Left forelimb (tissue), 1 donor: ENCODE results near the gene SP2.
"Not testable (repeated sequence)": the region's sequence is repeated elsewhere in the genome, so short reads cannot be mapped to it uniquely, and the experiment has no call there.

Experiments used
- DNase-seq: peaks from one replicate; pipeline ENCODE4 v3.0.0-alpha.2; 2018; ENCODE audit warnings: low spot score

Gene SP2

DNA sequence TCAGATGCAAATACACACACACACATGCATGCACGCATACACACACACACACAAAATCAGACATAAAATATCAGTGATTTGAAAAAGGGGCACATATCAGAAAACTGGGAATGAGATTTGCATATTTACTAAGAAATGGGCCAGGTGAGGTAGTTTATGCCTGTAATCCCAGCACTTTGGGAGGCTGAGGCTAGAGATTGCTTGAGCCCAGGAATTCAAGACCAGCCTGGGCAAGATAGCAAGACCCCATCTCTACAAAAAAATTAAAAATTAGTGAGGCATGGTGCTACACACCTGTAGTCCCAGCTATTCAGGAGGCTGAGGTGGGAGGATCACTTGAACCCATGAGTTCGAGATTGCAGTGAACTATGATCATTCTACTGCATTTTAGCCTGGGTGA, 23.0 kb downstream of the SP2 start:
- DNase-seq: no peak

DNA sequence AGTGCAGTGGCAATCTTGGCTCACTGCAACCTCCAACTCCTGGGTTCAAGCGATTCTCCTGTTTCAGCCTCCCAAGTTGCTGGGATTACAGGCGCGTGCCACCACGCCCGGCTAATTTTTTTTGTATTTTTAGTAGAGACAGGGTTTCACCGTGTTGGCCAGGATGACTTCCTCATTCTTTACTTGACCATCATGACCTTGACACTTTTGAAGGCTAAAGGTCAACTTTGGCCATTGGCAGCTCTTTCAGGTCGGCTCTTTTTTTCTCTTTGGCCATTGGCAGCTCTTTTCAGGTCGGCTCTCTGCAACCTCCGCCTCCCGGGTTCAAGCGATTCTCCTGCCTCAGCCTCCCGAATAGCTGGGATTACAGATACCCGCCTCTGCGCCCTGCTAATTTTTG, 23.9 kb downstream of the SP2 start:
- DNase-seq: not testable (repeated sequence)

DNA sequence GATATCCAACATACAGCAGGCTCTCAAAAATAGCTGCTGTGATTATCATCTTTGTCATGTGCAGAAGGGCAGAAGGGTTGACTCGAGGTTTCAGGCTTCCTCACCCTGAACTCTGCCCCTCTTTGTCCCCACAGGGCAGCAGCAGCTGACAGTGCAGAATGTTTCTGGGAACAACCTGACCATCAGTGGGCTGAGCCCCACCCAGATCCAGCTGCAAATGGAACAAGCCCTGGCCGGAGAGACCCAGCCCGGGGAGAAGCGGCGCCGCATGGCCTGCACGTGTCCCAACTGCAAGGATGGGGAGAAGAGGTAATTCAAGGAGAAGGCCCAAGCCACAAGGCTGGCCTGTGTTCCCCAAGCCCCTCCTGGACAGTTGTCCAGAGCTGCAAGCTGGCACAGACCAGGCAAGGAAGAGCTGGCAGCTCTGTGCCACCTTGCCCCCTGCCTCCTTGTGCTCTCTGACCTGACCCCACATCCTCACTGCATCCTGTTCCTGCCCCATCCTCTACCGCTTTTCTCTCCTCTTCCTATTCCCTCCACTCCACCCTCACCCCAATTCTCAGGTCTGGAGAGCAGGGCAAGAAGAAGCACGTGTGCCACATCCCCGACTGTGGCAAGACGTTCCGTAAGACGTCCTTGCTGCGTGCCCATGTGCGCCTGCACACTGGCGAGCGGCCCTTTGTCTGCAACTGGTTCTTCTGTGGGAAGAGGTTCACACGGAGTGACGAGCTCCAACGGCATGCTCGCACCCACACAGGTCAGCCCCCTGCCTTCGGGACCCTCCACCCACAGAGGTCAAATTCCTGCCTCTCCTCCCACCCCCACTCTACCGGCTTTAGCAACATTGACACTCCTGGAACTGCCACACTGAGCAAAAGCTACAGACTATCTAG, 29.0 kb downstream of the SP2 start:
- DNase-seq: no peak

DNA sequence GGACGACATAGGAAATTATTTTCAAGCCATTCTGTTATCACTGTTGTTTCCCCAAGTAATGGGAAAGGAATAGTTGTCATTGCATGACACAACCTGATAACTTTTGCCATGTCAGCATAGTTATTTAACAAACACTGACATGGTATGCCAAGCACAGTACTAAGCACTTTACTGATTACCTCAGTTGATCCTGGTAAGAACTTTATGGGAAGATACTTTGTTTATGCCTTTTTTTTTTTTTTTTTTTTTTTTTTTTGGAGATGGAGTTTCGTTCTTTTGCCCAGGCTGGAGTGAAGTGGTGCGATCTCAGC, 29.6 kb downstream of the SP2 start:
- DNase-seq: no peak

DNA sequence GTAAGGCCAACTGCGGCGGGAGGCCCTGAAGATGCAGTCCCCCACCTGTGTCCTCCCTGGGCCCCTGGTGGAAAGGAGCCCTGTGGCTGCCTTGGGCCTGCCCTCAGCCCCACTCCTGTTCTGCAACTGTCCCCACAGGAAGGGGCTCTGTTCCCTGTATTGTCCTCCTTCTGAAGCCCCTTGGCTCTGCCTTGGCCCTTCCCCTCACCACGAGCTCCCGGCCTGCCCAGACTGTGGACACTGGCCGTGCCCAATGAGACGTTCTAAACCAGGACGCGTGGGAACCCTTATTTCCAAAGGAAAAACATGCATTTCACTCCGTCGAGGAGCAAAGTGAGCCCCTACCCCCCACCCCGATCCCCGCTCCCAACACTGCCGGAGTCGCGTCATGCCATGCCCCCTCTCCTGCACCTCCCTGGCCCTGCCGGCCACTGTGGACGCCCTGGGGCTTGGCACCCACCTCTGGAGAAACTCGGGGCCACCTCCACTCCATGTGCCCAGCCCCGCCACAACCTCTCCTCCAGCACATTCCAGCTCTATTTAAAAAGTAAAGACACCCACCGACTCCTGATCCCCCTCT, 31.9 kb downstream of the SP2 start:
- no peak for DNase-seq

GRCh38 chr17:47928415-47928814, 32.4 kb downstream of the SP2 start:
- DNase-seq: no peak

DNA sequence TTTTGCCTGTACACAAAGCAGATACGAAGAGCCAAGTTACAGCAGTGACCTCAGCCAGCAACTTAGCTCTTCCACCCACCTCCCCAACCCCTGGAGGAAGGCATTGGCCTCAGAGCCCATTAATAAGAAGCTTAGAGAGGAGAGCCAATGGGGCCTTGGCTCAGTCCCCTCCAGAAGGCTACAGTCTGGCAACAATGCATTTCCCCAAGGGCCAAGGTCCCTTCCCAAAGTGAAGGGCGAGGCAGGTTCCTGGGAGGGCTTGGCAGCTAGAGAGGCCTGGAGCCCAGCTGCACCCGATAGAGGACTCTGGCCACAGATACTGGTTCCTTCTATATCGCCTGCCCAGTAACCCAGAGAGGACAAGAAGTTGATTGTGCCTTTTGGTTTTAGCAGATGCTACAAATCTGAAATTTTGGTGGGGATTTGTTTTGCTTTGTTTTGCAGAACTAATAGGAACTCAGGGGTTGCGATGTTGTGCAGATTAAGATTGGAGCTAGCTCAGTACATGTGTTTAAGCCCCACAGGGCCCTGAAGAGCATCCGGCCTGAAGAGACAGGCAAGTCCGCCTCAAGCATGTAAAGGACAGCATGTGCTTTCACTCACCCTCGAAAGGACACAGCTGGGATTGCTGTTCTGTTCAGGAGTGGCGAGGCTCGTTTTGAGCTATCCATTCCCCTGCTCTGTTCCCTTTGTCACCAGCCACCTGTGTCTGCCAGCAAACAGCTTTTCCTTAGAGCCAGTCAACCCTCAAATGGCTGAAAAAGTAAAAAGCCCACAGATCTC, 33.4 kb downstream of the SP2 start:
- DNase-seq: no peak

- no peak for DNase-seq
Observed at GRCh38 chr17:47931848-47932247, 35.8 kb downstream of the SP2 start.

DNA sequence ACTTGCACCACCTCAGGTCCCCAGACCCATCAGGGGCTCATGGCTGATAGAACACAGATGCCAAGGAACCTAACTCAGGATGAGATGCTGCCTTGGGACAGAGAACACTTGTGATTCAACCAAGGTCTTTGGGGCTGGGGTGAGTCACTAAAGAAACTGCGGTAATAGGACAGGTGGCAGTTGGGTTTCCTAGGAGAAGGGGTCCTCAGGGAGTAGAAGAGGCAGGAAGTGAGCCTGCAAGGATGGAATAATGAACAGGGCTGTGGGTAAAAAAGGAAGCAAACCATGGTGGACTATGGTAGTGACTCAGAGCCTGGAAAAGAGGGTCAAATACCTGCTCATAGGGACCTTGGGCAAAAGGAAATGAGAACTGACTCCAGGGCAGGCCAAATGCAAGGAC, 38.8 kb downstream of the SP2 start:
- no peak for DNase-seq

DNA sequence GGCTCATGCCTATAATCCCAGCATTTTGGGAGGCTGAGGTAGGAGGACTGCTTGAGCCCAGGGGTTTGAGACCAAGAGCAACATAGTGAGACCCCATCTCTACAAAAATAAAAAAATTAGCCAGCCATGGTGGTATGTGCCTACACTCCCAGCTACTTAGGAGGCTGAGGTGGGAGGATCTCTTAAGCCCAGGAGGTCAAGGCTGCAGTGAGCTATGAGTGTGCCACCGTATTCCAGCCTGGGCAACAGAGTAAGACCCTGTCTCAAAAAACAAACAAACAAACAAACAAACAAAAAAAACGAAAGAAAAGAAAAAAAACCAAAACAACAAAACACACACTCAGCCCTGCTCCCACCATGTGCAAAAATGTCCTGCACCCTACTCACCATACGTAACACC, 39.4 kb downstream of the SP2 start:
- not testable (repeated sequence) for DNase-seq

GRCh38 chr17:47935961-47936360, 39.9 kb downstream of the SP2 start:
- DNase-seq: no peak

DNA sequence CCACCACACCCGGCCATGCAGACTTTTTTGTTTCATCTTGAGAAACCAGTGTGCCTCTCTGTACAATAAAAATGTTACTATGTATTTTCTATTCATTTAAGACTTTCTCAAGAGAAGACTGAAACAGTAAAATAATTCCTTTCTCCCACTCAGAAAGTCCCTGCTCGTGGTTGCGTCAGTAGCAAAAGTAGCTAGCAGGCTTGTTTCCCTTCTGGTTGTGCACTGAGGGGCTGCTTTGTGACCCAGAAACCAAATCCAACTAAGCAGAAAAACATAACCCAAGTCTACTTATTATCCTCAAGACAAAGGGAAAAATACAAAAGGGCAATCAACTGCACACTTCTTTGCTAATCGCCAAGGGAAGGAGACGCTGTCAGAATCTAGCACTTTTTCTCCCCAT, 41.9 kb downstream of the SP2 start:
- DNase-seq: no peak

DNA sequence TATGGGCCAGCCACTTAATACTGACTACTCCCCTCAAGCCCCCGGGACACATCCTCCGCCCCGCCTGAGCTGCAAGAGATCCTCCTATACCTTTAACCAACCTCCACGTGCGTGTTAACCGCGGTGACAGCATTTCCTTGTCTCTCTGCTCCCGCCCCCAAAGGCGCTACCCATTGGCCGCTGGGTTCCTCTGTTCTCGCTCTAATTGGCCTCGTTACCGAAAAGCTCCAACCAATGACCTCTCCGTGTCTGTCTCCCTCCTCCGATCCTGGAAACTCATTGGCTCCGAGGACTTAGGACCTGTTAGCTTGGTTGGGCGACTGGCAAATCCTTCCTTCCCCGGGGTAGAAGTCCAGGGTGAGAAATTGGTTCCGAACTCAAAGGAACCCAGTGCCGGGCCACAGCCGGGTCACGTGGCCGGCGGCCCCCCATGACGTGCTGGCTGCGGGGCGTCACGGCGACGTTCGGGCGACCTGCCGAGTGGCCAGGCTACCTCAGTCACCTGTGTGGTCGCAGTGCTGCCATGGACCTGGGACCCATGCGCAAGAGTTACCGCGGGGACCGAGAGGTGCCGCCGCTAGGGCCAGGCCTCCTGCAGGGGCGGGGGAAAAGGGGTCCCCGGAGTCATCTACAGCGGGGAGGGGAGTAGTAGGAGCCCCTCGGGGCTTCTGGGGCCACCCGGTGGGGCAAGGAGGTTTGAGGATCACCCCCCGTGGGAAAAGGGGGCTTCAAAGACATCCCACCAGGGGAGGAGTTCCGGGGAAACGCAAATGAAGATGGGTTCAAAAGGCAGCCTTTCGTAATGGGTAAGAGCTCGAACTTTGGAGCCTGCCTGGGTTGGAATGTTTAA, 45.4 kb downstream of the SP2 start, which contains the start of gene PNPO:
Gene PNPO (plus strand): TSS at position 326 of the 850 bp plus-strand sequence. CDS start 105 bp downstream, at position 431.
- peak; percentile 90 for DNase-seq

GRCh38 chr17:47942096-47942510, 46.1 kb downstream of the SP2 start:
- no peak for DNase-seq

DNA sequence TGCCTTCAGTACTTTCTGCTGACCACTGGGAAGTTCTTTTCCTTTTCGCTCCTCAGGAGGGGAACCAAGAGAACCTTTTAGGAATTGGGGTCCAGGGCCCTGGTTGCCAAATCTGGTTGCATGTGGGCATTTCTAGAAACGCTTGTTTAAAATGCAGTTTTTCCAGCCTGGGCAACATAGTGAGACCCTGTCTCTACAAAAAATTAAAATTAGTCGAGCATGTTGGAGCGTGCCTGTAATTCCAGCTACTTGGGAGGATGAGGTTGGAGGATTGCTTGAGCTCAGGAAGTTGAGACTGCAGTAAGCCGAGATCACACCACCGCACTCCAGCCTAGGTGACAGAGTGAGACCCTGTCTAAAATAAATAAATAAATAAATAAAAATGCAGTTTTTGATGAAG, 46.5 kb downstream of the SP2 start:
- DNase-seq: no peak

DNA sequence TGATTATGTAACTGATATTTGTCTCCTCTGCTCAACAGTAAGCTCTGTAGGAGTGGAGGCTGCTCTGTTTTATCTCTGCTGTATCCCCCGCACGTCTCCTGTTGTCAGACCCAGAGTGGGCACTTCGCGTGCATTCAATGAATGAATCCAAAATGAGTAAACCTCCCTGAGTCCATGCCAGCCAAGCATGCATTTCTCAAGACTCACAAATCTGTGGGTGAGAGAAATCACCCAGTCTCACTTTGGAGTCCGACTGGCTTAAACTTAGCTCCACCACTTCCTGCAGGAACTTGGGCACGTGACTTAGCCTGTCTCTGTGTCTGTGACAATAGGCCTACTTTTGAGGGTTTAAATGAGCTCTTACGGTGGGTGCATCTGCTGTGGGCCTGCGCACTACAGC, 49.0 kb downstream of the SP2 start:
- DNase-seq: no peak

- no peak for DNase-seq
Observed at GRCh38 chr17:47945529-47946508, 49.8 kb downstream of the SP2 start.

- no peak for DNase-seq
Observed at GRCh38 chr17:47946516-47946915, 50.5 kb downstream of the SP2 start.

DNA sequence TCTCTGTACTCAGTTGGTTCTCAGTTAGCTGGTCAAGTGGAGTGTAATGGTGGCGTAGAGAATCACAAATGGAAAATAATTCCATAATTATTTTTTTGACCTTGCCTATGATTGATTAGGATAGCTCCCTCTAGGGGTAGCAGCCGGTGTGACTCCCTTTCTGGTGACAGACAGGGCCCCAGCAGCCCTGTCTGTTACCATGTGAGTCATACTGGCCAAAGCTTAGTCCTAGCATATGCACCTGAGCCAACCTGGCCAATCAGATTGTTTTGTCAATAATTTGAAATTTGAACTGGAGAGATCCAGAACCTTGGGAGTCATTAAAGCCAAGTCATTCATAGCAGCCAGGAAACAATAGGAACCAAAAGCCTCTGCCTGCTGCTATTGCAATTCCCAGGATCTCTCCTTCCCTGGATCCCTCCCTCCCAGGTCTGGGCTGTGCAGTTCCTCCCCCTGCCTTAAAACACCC, 50.9 kb downstream of the SP2 start:
- no peak for DNase-seq

- no peak for DNase-seq
Observed at GRCh38 chr17:47948706-47949196, 52.7 kb downstream of the SP2 start.
